Peyer's patch (tissue), 4 donors: Measurements from ENCODE around the gene THSD8.

Experiments used
- POLR2A ChIP-seq, 2 donors: fragments of 450-650 bp; IDR thresholded peaks; one replicate each; pipeline ENCODE4 v1.5.1; 2017; ENCODE audit warnings: antibody characterized with exemption in 2 of 2, mild to moderate bottlenecking in 2 of 2, moderate library complexity in 2 of 2
- TF ChIP-seq, protein P1 (sequence below), 6 experiments: fragments of 450-650 bp in 4 of 6; fragments of 200-600 bp in 2 of 6; sonication (generic) in 1 of 6; IDR thresholded peaks; one replicate each; pipeline ENCODE4 v1.5.1; 2017 to 2019; ENCODE audit warnings: antibody characterized with exemption in 6 of 6, mild to moderate bottlenecking in 3 of 6, moderate library complexity in 1 of 6

DNA sequence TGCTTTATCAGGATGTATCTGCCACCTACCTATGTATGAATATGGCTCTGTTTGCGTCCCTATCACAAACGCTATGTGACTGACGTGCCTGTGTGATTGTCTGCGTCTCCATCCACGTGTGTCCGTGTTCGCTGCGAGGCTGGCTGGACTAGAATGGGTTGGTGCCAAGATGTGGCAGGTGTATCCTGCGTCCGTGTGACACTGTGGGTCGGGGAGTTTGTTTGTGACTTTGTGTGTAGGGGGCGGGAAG, 19.8 kb upstream of the THSD8 start:
- no peak for TF ChIP-seq POLR2A (IDR thresholded peaks at IDR 0.05)
- TF ChIP-seq, protein P1, sequence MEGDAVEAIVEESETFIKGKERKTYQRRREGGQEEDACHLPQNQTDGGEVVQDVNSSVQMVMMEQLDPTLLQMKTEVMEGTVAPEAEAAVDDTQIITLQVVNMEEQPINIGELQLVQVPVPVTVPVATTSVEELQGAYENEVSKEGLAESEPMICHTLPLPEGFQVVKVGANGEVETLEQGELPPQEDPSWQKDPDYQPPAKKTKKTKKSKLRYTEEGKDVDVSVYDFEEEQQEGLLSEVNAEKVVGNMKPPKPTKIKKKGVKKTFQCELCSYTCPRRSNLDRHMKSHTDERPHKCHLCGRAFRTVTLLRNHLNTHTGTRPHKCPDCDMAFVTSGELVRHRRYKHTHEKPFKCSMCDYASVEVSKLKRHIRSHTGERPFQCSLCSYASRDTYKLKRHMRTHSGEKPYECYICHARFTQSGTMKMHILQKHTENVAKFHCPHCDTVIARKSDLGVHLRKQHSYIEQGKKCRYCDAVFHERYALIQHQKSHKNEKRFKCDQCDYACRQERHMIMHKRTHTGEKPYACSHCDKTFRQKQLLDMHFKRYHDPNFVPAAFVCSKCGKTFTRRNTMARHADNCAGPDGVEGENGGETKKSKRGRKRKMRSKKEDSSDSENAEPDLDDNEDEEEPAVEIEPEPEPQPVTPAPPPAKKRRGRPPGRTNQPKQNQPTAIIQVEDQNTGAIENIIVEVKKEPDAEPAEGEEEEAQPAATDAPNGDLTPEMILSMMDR (IDR thresholded peaks at IDR 0.05) = no peak
